ENCODE results near the gene FAM136A.

GRCh38 chr2:70304498-70304897 is 2.6 kb upstream of the FAM136A start:
- TF ChIP-seq CTCF (IDR thresholded peaks at IDR 0.05): no peak
- no peak for TF ChIP-seq POLR2AphosphoS5 (IDR thresholded peaks at IDR 0.05; ENCODE audit: low read depth, low read length)

All from Panc1 (cell line).